Activated CD8-positive, alpha-beta memory T cell treated with anti-CD3 and anti-CD28 coated beads, Interleukin-2, amount 50 U/mL, for 4 hours (primary cell): ENCODE results near the gene ANKS4B.

Experiments used
- DNase-seq: peaks from one replicate; pipeline ENCODE4 v3.0.0-alpha.2; 2020

ANKS4B gene

DNA sequence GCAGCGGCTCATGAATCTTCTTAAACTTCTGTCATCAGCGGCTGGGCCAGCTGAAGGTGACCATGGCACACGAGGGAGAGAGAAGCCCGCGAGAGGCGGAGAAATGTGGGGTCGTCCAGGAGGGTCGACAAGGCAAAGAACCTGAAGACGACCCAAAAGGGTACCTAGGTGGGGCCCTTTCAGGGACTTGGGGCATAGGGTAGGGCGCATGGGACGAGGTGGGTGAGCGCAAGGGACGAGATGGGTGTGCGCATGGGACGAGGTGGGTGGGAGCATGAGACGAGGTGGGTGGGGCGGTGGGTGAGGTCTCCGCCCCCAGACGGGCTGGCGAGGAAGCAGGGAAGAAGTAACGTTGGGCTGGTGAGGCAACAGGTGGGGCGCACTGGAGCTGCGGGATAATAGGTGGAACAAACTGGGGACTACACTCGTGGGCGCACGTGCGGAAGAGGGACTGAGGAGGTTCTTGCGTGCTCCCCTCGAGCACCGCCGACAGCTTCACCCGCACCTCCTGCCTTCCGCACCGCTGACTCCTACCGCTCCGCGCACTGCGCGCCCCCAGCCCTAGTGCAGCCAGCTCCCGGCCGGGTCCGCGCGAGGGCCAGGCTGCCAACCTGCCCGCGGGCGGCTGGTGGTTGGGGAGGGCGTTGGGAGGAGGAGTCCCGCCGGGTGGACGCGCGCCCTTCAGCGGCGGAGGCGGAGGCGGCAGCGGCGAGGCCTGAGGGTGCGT, 67.8 kb downstream of the ANKS4B start:
- peak; percentile 21 for DNase-seq

- no peak for DNase-seq
Measured at GRCh38 chr16:21301895-21302291, 68.4 kb downstream of the ANKS4B start.

DNA sequence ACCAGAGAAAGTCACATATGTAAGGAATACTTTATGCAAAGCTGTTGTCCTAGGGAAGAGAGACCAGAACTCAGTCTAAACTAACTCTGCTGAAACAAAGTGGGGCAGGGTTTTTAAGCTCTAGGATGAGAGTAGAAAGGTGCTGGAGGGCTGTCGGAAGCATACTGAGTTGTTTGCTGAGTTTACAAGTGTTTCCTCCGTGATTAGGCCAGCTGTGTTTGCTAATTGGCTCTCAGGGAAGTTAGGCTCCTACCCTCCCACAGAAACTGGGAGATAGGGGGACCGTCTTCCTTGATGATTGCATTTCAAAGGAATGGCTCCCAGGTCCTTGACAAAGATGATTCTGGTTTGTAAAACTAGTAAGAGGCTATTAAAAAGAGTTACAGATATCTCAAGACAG, 69.0 kb downstream of the ANKS4B start:
- no peak for DNase-seq

DNA sequence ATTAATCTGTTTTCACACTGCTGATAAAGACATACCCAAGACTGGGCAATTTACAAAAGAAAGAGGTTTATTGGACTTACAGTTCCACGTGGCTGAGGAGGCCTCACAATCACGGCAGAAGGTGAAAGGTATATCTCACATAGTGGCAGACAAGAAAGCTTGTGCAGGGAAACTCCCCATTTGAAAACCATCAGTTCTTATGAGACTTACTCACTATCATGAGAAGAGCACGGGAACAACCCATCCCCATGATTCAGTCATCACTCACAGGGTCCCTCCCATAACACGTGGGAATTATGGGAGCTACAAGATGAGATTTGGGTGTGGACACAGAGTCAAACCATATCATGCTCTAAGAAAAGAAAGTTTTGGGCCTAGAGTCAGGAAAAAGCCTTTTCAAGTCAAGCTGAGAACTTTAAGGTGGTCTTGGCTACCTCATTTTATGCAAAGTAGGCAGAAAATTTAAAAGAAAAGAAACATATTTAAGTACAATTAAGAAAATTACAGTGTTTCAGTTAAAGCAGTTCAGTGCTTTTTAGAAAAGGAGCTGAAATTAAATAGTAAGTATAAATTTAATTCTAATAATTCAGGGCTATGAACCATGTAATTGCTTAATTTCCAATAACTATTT, 69.5 kb downstream of the ANKS4B start:
- no peak for DNase-seq
